NCI-H128 (cell line): ENCODE results near the gene ZNF423.

Experiments used
- DNase-seq: peaks from one replicate; lab custom pipeline; 2025; ENCODE audit not compliant: unreplicated experiment; lab: John Stamatoyannopoulos, UW

Gene ZNF423

GRCh38 chr16:49672753-49673152 lies 183.2 kb downstream of the ZNF423 start:
- no peak for DNase-seq

GRCh38 chr16:49671333-49671732 lies 184.6 kb downstream of the ZNF423 start:
- DNase-seq = no peak

- DNase-seq = no peak
Observed at GRCh38 chr16:49670627-49671026, 185.3 kb downstream of the ZNF423 start.

- DNase-seq = no peak
Observed at GRCh38 chr16:49665482-49666230, 190.3 kb downstream of the ZNF423 start.

- DNase-seq = no peak
Observed at GRCh38 chr16:49664221-49665215, 191.4 kb downstream of the ZNF423 start.

- no peak for DNase-seq
Observed at GRCh38 chr16:49663081-49664065, 192.5 kb downstream of the ZNF423 start.

GRCh38 chr16:49662569-49662968 lies 193.3 kb downstream of the ZNF423 start:
- DNase-seq = no peak

GRCh38 chr16:49661465-49662187 lies 194.3 kb downstream of the ZNF423 start:
- no peak for DNase-seq

GRCh38 chr16:49660626-49661025 lies 195.3 kb downstream of the ZNF423 start:
- no peak for DNase-seq

- no peak for DNase-seq
Observed at GRCh38 chr16:49659356-49659755, 196.6 kb downstream of the ZNF423 start.

GRCh38 chr16:49658531-49658930 lies 197.4 kb downstream of the ZNF423 start:
- no peak for DNase-seq

- no peak for DNase-seq
Observed at GRCh38 chr16:49657736-49658465, 198.0 kb downstream of the ZNF423 start.

- DNase-seq = no peak
Observed at GRCh38 chr16:49654425-49654824, 201.5 kb downstream of the ZNF423 start.

GRCh38 chr16:49653577-49653976 lies 202.3 kb downstream of the ZNF423 start:
- no peak for DNase-seq

- DNase-seq = no peak
Observed at GRCh38 chr16:49653173-49653570, 202.7 kb downstream of the ZNF423 start.

- DNase-seq = no peak
Observed at GRCh38 chr16:49652456-49653172, 203.3 kb downstream of the ZNF423 start.

GRCh38 chr16:49651996-49652395 lies 203.9 kb downstream of the ZNF423 start:
- no peak for DNase-seq

GRCh38 chr16:49651226-49651625 lies 204.7 kb downstream of the ZNF423 start:
- no peak for DNase-seq

- no peak for DNase-seq
Observed at GRCh38 chr16:49650603-49651002, 205.3 kb downstream of the ZNF423 start.
